Tibial nerve (tissue), 4 donors: ENCODE results near the gene RUNX2.

Experiments
- EP300 ChIP-seq, 2 donors: sonication (generic); formaldehyde crosslinking; IDR thresholded peaks; one replicate each; pipeline ENCODE4 v1.6.1; 2017; ENCODE audit warnings: antibody characterized with exemption in 2 of 2, mild to moderate bottlenecking in 1 of 2
- POLR2A ChIP-seq, 2 donors: fragments of 450-650 bp; IDR thresholded peaks; one replicate each; pipeline ENCODE4 v1.6.1; 2017; ENCODE audit warnings: antibody characterized with exemption in 2 of 2, mild to moderate bottlenecking in 2 of 2, moderate library complexity in 2 of 2
- TF ChIP-seq, protein P1 (sequence below), 5 experiments: fragments of 200-600 bp in 3 of 5; fragments of 450-650 bp in 2 of 5; sonication (generic) in 3 of 5; IDR thresholded peaks; one replicate each; pipeline ENCODE4 v1.5.1; 2016 to 2019; ENCODE audit warnings: antibody characterized with exemption in 5 of 5, mild to moderate bottlenecking in 3 of 5, moderate library complexity in 2 of 5

DNA sequence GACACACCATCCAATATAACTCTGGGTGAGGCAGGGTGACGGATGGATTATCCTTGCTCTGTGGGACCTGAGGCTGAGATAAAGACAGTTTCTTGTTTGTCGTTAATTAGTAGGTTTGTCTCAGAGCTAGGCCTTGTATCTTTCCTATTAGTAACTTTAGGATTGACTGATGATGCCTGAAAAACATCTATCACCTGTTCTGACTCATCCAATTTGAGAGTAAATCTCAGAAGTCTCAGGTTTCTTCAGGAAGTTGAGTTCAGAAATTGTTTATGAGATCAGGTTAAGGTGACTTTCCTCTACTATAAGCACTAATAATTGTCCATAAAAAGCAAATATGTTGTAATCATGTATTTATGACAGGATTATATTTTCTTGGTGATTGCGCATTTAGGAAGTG is 179.1 kb downstream of the RUNX2 start:
- TF ChIP-seq POLR2A (IDR thresholded peaks at IDR 0.05) (no peak), EP300 (IDR thresholded peaks at IDR 0.05) (no peak)
- TF ChIP-seq, protein P1, sequence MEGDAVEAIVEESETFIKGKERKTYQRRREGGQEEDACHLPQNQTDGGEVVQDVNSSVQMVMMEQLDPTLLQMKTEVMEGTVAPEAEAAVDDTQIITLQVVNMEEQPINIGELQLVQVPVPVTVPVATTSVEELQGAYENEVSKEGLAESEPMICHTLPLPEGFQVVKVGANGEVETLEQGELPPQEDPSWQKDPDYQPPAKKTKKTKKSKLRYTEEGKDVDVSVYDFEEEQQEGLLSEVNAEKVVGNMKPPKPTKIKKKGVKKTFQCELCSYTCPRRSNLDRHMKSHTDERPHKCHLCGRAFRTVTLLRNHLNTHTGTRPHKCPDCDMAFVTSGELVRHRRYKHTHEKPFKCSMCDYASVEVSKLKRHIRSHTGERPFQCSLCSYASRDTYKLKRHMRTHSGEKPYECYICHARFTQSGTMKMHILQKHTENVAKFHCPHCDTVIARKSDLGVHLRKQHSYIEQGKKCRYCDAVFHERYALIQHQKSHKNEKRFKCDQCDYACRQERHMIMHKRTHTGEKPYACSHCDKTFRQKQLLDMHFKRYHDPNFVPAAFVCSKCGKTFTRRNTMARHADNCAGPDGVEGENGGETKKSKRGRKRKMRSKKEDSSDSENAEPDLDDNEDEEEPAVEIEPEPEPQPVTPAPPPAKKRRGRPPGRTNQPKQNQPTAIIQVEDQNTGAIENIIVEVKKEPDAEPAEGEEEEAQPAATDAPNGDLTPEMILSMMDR (IDR thresholded peaks at IDR 0.05) = no peak
